Activated gamma-delta T cell (primary cell): ENCODE measurements around the gene PIKFYVE.
"Not testable (repeated sequence)": the region's sequence is repeated elsewhere in the genome, so short reads cannot be mapped to it uniquely, and the experiment has no call there.

Experiments used
- DNase-seq: peaks from one replicate; lab custom pipeline; 2025; lab: John Stamatoyannopoulos, UW

Gene PIKFYVE

DNA sequence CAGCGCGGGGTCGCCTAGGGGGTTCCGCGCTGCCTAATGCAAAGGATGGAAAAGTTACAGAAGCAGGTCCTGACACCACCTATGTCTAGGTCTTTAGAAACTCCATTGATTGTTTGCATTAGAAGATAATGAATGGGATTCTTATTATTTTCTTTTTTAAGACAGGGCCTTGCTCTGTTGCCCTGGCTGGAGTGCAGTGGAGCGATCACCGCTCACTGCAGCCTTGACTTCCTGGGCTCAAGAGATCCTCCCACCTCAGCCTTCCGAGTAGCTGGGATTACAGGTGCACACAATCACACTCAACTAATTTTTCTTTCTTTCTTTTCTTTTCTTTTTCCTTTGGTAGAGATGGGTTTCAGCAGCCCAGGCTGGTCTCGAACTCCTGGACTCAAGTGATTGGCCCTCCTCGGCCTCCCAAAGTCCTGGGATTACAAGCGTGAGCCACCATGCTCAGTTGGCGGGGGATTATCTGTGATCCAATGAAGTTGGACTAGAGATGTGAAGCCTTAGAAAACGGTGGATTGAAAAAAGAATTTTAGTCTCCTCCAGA, 10.4 kb upstream of the PIKFYVE start:
- no peak for DNase-seq

DNA sequence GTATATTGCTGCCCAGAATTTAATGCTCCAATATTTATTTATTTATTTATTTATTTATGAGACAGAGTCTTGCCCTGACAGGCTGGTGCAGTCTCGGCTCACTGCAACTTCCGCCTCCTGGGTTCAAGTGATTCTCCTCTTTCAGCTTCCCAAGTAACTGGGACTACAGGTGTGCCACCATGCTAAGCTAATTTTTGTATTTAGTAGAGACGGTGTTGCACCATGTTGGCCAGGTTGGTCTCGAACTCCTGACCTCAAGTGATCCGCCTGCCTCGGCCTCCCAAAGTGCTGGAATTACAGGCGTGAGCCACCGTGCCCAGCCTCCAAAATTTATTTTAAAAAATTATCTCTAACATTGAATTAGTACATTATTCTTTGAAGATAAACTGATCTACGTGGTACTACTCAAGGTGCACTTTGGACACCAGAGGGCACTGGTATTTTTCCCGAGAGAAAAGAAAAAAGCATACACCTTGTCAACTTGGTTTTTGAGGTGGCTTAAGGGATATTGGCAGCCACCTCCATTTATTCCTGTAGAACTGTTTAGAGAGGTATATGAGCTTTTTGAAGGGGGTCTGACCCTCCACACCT, 9.8 kb upstream of the PIKFYVE start:
- DNase-seq, result no peak

DNA sequence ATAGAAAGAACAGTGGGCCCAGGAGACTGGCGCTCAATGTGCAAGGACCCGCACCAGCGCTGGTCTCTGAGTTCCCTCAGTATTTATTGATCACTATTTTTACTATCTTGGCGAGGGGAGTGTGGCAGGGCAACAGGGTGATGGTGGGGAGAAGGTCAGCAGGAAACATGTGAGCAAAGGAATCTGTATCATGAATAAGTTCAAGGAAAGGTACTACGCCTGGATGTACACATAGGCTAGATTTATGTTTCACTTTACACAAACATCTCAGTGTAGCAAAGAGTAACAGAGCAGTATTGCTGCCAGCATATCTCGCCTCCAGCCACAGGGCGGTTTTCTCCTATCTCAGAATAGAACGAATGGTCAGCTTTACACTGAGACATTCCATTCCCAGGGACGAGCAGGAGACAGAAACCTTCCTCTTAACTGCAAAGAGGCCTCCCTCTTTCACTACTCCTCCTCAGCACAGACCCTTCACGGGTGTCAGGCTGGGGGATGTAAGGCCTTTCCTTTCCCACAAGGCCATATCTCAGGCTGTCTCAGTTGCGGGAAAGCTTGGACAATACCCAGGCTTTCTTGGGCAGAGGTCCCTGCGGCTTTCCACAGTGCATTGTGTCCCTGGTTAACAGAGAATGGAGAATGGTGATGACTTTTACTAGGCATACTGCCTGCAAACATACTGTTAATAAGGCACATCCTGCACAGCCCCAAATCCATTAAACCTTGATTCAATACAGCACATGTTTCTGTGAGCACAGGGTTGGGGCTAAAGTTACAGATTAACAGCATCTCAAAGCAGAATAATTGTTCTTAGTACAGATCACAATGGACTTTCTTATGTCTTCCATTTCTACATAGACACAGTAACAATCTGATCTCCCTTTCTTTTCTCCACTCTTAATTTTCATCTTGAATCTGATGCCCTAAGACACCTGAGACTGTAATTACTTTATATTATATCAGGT, 8.9 kb upstream of the PIKFYVE start:
- DNase-seq, result not testable (repeated sequence)

DNA sequence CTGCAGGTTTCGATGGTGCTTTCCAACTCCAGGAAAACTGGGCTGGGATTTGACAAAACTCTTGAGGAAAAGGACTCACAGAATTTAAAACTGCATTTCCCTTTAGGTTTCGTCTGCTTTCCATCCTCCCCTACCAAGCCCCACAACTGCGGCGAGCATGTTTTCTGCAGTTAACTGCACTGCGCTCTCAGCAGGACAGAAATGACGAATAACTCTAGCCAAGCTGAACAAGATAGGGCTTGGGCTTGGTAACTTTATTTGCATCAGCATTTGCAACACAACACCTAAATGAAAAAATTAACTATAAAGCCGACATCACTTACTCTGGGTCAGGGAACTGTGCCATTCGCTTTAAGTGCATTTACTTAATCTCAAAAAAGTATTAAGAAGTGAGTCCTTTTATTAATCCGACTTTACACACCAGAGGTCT, 669 bp upstream of the PIKFYVE start:
- no peak for DNase-seq

DNA sequence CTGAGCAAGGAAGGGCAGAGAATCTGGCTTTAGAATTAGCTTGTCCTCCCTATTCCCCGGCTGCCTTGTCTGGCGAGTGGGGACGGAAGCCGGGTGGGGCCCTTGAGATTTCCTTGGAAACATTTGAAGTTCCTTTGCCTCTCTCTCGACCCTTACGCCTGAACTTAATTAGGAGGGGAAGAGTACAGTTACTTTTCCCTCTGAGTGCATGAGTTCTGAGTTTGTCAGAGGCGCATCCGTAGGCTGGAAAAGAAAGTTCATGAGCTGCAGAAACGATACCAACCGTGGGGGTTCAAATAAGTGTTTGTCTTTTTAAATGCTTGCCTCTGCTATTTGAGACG, 468 bp downstream of the PIKFYVE start:
- no peak for DNase-seq

DNA sequence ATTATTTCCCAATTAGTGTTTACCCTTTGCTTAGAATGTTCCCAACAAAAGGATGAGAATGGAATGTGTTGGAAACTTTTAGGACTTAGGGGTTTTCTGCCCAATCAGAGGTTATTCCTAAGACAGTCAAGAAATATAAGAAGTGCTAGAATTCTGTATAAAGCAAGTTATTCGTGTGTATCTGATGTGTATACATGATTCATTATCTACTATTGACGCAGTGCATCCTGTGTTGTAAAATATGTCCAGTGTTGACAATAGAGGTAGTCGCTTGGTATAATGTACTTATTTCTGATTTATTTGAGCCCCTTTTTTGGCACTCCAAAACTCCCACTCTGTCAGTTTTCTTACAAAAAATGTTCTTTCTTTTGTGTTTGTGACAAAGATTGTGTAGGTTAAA, 881 bp downstream of the PIKFYVE start:
- DNase-seq, result no peak

DNA sequence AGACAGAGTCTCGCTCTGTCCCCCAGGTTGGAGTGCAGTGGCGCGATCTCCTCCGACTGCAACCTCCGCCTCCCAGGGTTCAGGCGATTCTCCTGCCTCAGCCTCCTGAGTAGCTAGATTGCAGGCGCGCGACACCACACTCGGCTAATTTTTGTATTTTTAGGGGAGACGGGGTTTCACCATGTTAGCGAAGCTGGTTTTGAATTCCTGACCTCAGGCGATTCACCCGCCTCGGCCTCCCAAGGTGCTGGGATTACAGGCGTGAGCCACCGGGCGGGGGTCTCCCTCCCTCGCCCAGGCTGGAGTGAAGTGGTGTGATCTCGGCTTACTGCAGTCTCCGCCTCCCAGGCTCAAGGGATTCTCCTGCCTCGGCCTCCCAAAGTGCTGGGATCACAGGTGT, 1.5 kb downstream of the PIKFYVE start:
- DNase-seq, result not testable (repeated sequence)

DNA sequence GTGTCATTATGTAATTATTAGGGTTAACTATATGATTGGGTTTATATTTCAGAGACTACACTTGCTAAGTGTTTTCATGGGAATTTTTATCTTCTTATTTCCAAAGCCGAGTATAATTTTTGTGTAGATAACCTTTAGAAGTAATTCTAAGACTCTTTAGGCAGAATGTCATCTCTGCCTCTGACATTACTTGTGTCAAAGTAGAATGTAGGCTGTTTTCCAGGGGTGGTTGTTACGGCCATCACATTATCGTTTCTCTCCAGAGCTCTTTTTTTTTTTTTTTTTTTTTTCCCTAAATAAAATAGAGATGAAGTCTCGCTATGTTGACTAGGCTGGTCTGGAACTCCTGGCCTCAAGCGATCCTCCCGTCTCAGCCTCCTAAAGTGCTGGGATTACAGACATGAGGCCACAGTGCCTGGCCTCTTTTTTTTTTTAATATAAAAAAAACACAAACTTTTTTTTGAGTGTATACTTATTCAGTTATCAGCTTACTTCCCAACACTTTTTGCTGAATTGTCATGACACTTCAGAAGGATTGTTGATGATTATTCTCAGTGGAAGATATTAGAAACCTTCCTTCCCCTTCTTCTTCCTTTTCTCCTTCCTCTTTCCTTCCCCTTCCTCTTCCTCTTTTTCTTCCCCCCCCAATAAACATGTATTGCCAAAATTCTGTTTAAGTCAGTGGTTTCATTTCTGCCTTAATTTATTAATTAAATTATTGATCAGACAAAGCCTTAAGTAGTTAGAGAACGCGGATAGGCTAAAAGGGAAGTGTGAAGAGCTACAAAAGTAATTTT, 2.3 kb downstream of the PIKFYVE start:
- DNase-seq, result no peak

DNA sequence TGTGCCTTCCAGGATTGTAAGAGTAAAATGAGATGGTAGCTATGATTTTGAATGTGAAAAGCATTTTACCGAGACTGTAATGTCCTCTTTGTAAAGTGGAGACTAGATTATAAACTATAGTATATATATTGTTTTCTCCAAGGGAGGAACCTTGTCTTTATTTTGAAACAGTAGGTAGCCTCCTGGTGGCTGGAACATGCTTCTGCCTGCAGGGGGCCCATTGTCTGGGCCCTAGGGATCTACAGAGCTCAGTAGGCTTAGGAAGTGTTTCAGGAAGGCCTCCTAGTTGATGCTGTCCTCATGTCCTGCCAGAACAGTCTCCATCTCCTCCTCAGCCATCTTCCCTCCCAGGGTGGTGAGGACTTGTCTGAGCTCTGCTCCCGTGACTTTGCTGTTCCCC, 3.0 kb downstream of the PIKFYVE start:
- DNase-seq, result no peak

DNA sequence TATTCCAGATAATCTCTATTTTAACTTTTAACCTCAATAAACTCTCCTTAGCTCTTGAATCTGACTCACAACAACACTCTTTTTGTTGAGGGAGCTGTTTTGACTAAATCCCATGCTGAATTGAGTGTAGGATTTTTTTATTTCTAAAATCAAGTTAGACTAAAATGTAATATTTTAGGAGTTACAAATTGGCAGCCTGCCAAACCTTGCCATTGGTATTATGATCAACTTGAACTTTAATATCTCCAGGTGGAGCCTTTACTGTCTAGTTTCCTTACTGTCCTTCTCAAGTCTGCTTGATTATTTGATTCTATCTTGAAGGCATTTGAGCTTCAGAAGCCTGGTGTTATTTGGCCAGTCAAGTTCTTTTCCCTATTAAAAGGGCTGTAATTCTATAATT, 8.7 kb downstream of the PIKFYVE start:
- DNase-seq, result no peak

DNA sequence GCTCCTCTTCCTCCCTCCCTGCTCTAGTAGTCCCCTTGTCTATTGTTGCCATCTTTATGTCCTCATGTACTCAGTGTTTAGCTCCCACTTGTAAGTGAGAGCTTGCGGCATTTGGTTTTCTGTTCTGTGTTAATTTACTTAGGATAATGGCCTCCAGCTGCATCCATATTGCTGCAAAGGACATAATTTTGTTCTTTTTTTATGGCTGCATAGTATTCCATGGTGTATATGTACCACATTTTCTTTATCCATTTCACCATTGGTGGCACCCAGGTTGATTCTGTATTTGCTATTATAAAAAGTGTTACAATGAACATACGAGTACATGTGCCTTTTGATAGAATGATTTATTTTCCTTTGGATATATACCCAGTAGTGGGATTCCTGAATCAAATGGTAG, 12.5 kb downstream of the PIKFYVE start:
- no peak for DNase-seq

DNA sequence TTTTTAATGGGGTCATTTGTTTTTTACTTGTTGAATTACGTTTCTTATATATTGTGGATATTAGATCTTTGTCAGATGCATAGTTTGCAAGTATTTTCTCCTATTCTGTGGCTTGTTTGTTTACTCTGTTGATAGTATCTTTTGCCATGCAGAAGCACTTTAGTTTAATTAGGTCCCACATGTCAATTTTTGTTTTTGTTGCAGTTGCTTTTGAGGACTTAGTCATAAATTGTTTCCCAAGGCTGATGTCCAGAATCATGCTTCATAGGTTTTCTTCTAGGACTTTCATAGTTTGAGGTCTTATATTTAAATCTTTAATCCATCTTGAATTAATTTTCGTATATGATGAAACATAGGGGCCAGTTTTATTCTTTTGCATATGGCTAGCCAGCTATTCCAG, 13.2 kb downstream of the PIKFYVE start:
- DNase-seq, result no peak

DNA sequence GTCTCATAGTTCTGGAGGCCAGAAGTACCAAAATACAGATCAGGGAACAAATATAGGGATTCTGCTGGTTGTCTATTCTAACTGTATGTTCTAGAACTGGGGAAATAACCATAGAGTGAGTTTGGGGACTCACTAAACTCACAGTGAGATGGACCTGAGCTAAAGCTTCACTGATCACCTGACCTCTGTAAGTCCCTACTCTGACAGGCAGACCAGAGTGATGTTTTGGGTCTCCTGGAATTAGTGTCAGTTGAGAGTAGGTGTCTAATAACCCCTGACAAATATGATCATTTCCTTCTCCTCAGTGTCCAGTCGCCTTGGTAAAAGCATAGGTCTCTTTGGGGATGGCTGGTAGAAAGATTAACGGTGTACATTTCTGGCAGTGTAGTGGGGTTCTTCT, 14.2 kb downstream of the PIKFYVE start:
- no peak for DNase-seq

DNA sequence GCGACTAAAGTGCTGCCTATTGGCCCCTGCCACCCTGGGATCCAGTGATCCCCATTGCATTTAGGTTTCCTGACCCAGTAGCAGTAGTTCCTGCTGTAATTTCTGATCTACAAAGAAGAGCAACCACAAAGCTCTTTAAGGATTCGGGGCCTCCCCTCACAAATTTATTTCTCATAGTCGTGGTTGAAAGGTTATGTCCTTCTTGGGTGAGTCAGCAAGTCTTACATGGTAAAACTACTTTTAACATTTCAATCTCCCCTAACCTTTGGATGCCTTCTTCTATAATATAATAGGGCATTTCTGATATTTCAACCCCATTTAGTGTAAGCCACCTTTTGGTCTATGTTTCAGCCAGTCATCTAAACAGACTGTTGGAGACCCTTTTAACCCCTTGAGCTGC, 14.9 kb downstream of the PIKFYVE start:
- no peak for DNase-seq

DNA sequence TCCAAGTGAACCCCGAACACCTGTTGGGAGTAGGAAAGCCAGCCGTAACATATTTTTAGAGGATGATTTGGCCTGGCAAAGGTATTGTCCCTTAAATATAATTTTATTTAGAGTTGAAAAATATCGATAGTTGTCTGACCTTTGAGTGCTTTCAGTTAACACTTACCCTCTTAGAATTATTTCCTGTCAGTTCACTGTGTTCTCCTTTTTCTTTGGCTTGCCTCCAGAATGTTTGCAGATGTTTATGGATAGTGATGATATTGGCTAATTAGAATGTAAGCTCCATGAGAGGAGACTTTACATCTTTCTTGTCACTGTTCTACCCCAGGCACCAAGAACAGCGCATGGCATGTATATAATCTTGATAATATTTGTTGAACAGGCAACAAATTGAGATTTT, 19.8 kb downstream of the PIKFYVE start:
- DNase-seq, result no peak

DNA sequence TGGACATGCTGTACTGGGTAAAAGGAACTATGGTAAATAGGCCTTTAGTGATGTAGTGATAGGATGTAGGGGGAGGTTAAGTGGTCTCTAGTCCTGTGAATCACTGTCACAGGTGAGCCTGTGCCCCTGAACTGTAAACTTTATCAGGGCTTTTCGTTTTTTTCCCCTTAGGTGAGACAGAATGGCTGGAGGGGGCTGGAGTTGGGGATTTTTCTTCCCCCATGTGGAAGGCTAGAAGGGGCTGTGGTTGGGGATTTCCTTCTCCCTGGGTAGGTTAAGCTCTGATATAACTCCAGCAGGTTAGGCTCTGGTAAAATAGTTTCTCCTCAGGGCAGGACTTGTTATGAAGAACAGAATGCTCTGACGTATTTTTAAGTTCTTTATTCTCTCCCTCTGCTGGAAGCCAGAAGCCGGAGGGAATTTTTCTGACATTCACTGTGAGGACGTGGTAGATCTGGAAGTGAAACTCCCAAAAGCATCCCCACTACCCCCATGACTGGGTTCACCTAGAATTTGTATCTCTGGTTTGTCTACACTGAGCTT, 28.5 kb downstream of the PIKFYVE start:
- DNase-seq, result no peak

DNA sequence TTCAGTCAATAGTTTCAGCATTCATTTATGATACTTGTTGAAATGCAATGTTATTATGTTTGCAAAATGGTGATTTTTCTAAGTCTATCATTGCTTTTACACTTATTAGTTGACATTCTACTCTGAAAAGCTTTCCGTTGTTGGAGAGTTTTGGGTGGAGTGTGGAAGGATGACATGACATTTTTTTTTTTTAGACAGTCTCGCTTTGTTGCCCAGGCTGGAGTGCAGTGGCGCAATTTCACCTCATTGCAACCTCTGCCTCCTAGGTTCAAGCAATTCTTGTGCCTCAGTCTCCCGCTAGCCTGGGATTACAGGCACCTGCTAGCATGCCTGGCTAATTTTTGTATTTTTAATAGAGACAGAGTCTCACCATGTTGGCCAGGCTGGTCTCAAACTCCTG, 29.8 kb downstream of the PIKFYVE start:
- DNase-seq, result no peak

DNA sequence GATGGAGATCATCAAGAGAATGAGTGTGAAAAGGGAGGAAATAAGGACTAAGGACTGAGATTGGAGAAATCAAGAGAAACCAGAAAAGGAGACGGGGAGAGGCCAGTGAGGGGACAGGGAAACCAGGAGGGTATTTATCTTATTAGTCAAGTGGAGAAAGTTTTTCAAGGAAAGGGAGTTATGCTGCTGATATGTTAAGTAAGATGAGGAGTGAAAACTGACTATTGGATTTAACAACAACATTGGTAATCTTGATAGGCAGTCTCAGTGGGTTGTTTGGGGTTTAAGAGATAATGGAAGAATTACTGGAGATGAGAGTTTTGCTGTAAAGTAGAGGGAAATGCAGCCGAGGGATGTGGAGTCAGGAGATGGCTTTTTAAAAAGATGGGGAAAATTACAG, 30.6 kb downstream of the PIKFYVE start:
- DNase-seq, result no peak

DNA sequence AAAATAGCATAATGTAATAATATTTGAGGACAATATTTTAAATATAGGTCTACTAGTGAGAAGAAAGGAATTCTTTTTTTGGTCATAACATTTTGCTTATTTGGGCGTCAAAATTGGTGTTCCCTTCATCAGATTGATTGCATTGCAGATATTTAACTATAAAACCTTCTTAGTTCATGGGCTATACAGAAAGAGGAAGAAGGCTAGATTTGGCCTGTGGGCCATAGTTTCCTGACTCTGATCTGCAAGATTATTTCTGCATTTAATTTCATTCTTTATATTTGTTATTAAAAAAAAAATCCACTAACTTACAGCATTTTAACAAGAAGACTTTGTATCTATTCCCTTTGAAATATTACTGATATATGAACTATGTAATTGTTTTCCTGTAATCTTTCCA, 31.9 kb downstream of the PIKFYVE start:
- DNase-seq, result no peak

DNA sequence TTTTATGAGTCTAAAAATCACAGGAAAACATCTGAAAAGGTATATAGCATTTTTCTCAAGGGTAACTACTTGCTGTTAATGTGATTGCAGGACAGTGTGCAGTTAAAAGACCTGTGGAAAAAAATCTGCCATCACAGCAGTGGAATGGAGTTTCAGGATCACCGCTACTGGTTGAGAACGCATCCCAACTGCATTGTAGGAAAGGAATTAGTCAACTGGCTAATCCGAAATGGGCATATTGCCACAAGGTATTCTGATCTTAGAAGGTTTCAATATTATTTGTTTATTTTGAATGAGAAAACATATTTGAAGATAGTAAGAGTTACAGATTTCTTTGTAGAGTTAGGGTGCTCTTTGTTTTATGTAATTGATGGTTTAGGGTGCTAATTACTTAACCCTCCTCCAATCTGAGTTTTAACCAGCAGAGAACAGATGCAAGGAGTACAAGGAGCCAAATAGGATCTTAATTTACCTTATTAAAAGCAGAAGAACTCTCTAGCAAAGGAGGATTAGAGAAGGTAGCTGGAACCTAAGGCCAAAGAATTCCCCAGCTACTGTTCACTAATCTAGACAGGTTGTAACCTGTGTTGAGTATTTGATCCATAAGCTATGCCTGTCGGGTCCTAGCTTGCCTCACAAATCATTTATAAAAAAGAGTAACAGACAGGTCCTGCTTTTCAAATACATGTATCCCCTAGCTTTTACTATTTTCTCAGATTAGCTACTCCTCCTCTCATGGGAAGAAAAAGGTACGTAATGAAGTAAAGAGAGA, 35.0 kb downstream of the PIKFYVE start:
- no peak for DNase-seq

DNA sequence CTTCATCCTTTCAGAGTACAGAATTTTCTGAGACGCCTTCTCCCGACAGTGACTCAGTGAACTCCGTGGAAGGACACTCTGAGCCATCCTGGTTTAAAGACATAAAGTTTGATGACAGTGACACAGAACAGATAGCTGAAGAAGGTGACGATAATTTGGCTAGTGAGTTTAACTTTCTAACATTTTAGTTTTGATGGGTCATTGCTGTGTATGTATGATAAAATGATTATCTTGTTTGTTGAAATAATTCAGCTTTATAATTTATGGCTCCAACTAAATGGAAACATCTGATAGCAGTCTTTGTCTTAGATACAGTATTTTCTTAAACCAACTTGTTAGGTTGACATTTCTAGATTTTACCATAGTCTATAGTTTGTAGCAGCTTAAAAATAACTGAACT, 38.1 kb downstream of the PIKFYVE start:
- DNase-seq, result no peak
